HG03280 (cell line): ENCODE results near the gene RFC2.
"Not testable (repeated sequence)": the region's sequence is repeated elsewhere in the genome, so short reads cannot be mapped to it uniquely, and the experiment has no call there.

Experiments
- ATAC-seq: cut with Tn5 transposase; IDR thresholded peaks from one replicate; pipeline ENCODE4 v1.9.1; 2021; ENCODE audit warnings: mild to moderate bottlenecking, moderate library complexity; ENCODE audit not compliant: unreplicated experiment

The RFC2 gene

DNA sequence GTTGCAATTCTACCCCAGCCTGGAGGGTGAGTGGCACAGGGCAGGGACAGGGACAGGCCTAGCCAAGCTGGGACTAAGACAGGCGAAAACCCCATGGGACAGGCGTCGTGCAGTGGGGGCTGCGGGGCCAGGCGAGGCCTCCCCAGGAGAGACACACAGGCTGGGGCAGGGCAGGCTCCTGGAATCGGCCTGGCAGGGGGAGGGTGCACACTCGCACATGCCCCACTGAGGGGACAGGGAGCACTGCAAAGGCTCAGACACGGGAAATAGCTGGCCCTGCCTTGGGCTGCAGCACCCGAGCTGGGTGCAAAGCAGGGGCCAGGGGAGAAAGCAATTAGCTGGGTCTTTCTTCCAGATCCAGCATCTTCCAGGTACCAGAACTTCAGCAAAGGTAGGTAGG lies 34.0 kb downstream of the RFC2 start:
- no peak for ATAC-seq

DNA sequence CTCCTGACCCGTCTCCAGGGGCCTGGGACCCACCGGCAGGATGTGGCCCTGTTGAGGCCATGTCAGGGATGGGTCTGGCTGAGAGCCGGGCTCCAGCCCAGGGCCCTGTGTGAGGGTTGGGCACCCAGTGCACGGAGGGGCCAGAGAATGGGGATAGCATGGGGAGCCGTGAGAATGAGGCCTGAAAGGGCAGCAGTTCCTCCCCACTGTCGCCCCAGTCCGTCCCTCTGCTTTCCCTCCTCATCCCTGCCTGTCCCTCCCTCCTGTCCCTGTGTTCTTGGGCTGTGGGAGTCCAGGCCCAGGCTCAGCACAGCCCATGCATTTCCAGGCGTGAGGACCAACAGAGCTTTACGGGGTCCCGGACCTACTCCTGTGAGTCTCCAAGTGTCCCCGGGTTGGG lies 34.8 kb downstream of the RFC2 start:
- ATAC-seq = no peak

DNA sequence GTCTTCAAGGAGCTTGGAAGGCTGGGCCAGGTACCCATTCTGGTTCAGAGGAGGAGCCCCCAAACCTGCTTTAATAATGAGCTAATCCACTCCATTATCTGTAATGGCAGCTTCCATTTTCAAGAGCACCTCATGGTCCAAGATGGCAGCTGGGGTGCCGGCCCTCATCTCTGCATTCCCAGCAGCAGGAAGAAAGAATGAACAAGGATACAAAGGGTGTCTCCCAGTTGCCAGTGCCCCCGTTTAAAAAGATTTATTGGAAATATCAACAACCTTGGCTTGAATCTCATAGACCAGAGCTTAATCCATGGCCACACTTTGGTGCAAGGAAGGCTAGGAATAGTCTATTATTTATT lies 35.9 kb downstream of the RFC2 start:
- no peak for ATAC-seq

DNA sequence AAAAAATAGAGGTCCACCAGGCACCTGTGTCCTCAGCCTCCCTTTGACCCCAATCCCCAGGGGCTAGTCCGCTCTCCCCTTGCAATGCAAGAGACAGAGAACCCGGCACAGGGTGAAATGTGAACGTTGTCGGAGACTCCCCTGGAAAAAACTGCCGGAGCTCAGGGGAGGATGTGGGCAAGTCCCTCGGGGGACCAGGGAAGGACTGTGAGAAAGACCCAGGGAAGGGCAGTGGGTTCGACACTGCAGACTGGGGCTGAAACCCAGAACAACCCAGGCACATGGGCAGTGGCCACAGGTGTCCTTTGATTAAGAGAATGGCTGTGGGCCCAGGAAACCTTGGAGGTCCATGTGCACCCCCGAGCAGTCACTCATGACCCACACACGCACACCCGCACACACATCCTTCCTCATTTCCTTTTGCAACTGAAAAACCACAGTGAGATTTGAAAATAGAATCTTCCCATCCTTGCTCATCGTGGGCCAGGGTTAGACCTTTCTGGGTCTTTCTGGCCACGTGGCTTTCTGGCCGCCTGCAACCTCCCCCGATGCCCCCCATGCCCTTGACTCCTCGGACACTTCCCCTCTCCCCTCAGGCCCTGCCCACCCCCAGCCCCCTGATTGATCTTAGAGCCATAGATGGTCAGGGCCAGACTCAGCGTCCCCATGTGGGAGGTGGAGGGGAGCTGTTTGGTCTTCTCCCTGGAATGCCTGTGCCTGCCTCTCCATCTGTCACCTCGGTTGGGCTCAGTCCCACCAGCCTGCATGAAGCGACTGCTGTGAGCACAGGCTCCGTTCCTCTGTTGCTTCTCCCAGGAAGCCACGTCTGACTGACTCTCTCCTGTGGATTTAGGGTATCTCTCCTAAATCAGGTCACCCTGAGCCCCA lies 36.5 kb downstream of the RFC2 start:
- ATAC-seq = peak; percentile 40

DNA sequence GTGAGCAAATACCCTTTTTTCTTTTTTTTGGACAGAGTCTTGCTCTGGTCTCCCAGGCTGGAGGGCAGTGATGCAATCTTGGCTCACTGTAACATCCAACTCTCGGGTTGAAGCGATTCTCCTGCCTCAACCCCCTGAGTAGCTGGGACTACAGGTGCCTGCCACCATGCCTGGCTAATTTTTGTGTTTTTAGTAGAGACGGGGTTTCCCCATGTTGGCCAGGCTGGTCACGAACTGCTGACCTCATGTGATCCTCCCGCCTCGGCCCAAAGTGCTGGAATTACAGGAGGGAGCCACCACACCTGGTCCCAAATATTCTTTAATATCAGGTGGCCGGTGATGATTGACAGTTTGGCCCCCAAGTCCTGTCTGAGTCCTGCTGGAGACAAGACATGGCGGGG lies 37.8 kb downstream of the RFC2 start:
- no peak for ATAC-seq

DNA sequence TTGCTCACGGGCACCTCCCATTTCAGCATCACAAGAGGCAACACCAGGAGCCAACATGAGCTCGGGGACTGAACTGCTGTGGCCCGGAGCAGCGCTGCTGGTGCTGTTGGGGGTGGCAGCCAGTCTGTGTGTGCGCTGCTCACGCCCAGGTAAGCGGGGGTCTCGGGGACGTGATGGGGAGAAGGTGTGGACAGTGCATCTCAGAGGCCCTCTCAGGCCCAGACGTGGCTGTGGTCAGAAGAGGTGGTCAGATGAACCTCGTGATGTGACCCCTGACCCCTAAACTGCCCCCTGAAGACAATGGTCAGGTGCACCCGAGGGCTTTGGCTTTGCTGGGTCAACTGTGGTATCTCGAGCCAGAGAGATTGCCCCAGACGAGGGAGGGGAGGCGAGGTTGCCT lies 38.3 kb downstream of the RFC2 start:
- no peak for ATAC-seq

DNA sequence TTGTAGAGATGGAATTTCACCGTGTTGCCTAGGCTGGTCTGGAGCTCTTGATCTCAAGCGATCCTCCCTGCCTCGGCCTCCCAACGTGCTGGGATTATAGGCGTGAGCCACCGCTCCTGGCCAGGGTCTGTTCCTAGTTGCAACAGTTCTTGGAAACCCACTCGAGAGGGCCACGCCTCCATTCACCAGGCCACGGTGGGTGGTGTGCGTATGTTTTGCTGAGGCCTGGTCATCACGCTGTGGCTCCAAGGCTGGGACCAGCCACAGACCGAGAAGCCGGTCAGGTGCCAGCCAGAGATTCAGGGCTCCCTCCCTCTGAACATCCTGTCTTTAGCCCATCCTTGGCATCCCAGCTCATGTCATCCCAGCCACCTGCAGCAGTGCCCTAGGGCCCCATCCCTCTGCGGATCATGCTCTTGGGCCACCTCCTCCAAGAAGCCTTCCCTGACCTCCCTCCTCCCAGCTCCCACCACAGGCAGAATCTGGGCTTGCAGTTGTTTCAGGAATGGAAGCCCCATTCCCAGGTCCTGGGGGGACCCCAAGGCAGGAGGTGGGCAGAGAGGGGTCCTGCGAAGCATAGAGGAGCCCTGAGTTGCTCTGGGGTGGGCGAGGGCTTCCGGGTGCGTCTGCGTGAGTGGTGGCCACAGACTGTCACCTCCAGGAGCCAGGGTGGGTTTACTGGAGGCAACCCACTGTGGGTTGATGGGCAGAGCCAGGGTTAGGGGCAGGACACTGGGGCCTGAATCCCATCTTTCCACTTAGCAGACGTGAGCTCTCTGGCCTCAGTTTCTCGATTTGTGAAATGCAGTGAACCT lies 39.2 kb downstream of the RFC2 start:
- ATAC-seq = no peak

DNA sequence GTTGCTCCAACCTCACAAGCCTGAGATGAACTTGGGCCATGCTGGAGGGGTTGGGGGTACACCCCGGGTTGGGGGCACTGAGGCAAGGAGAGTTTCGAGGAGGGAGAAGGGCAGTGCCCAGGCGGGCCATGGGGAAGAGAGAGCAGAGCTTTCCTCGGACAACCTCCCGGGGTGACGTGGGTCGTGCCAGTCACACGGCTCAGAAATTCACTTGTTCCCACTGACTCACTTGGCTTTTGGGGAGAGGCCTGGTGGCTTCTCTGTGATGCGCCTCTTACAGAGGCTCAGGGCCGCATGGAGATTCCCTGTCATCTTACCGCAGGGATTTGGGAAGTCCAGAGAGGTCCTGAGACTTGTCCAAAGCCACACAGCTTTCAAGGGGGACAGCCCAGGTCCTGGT lies 41.5 kb downstream of the RFC2 start:
- ATAC-seq = no peak

DNA sequence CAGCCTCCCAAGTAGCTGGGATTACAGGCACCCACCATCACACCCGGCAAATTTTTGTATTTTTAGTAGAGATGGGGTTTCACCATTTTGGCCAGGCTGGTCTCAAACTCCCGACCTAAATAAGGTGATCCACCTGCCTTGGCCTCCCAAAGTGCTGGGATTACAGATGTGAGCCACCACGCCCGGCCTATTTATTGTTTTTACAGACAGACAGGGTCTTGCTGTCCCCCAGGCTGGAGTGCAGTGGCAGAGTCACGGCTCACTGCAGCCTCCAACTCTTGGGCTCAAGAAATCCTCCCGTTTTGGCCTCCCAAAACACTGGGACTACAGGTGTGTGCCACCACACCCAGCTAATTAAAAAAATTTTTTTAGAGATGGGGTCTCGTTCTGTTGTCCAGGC lies 46.0 kb downstream of the RFC2 start:
- ATAC-seq = not testable (repeated sequence)

DNA sequence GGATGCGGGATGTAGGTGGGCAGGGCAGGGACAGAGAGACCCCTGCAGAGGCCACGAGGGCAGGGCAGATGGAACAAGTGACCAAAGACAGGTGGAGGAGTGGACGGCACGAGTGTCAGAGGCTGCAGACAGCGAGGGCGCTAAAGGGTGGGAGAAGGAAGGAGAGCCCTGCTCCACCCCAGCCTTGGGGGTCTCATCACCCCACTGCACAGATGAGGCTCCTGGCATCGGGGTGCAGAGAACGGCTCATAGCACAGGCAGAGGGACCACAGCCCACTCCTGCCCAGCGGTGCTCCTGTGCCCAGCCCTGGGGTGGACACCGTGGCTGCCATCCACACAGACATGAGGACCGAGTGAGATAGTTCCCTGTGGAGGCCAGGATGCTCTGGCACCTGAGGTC lies 46.6 kb downstream of the RFC2 start:
- no peak for ATAC-seq

DNA sequence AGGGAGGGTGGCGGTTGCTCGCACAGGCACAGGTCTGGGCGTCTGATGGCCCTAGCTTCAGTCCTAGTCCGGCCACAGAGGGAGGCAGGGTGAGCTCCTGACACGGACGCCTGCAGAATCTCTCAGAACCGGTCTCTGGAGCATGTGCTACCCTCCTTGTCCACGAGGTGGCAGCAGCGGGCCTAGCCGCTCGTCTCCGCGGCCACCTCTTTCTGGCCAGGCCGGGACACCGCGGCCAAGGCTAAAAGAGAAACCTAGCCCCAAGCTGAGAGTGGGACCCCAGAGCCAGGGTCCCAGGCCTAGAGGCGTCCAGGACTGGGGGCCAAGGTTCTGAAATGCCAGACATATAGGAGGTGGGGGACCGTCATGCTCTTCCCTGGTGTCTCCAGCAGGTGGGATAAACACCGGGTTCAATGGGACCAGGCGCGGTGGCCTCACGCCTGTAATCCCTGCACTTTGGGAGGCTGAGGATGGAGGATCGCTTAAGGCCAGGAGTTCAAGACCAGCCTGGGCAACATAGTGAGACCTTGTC lies 47.5 kb downstream of the RFC2 start:
- ATAC-seq = no peak

DNA sequence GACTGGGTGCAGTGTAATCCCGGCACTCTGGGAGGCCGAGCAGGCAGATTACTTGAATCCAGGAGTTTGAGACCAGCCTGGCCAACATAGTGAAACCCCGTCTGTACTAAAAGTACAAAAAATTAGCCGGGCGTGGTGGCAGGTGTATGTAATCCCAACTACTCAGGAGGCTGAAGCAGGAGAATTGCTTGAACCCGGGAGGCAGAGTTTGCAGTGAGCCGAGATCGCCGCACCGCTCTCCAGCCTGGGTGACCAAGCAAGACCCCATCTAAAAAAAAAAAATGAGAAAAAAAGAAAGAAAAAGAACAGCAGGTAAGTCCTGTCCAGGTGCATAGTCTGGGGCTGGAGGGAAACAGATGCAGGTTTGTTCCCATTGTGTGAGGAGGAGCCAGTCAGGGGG lies 48.1 kb downstream of the RFC2 start:
- not testable (repeated sequence) for ATAC-seq

DNA sequence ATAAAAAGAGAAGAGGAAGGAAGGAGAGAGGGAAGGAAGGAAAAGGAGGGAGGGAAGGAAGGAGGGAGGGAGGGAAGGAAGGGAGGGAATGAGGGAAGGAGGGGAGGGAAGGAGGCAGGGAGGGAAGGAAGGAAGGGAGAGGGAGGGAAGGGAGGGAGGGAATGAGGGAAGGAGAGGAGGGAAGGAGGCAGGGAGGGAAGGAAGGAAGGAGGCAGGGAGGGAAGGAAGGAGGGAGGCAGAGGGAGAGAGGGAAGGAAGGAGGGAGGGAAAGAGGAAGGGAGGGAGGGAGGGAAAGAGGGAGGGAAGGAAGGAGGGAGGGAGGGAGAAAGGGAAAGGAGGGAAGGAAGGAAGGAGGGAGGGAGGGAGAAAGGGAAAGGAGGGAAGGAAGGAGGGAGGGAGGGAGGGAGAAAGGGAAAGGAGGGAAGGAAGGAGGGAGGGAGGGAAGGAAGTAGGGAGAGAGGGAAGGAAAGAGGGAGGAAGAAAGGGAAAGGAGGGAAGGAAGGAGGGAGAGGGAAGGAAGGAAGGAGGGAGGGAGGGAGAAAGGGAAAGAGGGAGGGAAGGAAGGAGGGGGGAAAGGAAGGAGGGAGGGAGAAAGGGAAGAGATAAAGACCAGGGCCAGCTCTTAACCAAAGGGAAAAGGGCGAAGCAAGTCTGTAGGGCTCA lies 50.1 kb downstream of the RFC2 start:
- no peak for ATAC-seq

DNA sequence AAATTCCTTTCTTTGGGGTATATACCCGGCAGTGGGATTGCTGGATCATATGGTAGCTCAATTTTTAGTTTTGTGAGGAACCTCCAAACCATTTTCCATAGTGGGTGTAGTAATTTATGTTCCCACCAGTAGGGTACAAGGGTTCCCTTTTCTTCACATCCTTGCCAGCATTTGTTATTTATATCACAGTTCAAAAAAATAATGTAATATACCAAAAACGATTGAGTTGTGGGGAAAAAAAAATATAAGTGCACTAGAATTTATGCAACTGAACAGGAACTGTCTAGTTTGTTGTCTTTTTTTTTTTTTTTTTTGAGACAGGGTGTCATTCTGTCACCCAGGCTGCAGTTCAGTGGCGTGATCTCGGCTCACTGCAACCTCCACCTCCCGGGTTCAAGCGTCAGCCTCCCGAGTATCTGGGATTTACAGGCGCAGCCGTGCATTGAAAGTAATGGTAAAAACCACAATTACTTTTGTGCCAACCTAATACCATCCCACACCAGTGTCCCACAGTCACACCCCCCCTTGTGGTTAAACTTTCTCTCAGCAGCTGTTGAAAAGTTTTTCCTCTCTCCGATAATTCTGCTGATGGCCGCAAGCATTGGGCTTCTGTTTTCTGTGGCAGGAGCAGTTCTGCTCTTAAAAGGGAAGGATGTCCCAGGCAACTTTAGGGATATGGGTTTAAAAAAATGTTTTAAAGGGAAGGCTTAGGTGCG lies 51.2 kb downstream of the RFC2 start:
- no peak for ATAC-seq

DNA sequence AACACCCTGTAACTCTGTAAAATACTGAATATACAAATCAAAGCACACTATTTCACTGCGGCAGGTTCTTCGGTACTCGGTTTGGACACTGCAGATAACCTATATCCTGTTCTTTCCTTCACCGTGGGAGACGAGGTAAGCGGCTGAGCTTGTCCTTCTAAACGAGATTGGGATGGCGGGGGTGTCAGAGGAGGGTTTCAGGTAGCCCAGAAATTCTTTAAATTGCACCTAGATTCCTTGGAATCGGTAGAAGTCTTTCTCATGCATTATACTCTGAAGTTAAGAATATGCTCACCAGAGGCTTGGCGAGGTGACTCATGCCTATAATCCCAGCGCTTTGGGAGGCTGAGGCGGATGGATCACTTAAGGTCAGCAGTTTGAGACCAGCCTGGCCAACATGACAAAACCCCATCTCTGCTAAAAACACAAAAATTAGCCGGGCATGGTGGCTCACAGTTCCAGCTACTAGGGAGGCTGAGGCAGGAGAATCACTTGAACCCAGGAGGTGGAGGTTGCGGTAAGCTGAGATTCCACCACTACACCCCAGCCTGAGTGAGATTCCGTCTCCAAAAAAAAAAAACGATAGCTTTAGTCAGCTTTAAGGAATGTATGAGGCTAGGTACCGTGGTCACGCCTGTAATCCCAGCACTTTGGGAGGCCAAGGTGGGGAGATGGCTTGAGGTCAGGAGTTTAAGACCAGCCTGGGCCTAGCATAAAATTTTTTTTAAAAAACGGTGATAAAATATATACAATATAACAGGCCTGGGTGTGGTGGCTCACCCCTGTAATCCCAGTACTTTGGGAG lies 54.4 kb downstream of the RFC2 start:
- ATAC-seq = no peak

DNA sequence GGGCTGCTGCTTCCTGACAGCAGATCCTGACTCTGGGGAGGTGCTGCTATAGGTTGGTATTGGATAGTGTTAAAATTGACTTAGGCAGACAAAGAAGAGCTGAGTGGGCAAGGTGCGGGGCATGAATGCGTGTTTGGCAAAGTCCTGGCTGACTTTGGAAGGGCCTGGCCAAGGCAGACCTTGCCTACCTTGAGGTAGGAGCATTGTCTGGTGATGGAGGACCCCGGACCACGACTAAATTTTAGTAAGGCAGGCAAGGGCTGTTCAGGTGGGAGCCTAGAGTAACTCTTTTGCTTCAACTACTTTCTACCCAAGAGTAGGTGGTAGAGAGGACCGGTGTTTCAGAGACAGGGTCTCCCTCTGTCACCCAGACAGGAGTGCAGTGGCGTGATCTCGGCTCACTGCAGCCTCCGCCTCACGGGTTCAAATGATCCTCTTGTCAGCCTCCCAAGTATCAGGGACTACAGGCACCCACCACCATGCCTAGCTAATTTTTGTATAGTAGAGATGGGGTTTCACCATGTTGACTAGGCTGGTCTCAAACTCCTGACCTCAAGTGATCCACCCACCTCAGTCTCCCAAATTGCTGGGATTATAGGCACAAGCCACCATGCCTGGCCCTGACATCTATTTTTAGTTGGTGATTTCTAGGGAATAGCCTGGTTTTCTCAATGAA lies 56.6 kb downstream of the RFC2 start:
- no peak for ATAC-seq

DNA sequence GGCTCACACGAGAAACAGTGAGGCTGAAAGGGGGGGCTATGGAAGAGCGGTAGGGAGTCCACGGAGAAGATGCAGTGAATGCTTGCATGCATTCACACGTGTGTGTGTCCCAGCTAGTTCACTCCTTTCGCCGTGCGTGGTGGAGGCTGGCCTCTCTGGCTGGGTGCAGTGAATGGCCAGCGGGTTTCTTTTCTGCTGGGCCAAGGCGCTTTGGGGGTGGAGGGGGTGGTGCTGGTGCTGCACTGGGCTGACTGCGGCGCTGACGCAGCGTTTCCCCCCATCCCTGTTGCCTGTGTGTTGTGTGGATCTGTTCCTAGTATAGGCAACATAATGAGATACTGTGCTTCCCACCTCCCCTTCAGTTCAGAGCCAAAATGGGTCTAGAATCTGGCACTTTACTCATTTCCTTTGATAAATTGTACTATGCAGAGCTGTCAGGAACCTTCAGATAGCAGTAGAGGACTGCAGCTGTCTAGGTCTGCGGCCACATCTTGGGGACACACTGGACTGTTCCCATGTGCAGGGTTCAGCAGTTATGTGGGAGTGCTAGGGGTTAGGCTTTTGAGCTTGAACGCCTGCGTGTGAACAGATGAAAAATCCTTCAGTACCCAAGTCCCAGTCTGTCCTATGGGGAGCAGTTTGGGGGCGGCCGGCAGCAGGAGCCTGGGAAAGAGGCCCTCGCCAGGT lies 58.1 kb downstream of the RFC2 start:
- not testable (repeated sequence) for ATAC-seq

DNA sequence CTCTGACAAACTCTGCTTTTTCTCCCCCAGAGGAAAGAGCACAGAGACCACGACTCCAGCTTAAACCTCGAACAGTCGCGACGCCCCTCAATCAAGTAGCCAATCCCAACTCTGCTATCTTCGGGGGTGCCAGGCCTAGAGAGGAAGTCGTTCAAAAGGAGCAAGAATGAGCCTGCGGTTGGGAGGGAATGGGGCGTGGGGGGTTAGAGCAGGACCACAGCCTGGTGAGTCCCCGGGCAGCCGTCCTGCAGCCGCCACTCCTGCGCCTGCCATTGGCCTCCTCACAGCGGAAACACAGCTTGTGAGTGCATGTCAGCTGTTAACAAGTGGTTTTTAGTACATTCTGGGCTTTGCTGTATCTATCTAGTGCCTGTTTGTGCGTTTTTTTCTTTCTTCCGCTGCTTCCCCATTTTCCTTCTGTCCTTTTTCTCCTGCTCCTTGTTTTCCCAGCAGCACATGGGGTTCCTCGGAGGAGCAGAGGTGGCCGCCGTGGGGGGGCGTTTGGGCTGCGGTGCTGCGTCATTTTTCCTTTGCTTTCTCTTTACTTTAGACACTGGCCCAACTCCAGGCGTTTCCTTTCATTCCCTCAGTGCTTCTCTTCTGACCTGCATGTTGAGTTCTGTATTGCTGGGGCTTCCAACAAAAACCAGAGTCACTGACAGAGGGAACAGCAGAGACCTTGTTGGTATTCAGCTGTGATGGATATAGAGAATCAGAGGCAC lies 58.9 kb downstream of the RFC2 start:
- not testable (repeated sequence) for ATAC-seq
